Activated CD8-positive, alpha-beta memory T cell treated with anti-CD3 and anti-CD28 coated beads, Interleukin-2, amount 50 U/mL, for 24 hours (primary cell): Measurements from ENCODE around the gene SYNM.

Experiments
- DNase-seq: peaks from one replicate; pipeline ENCODE4 v3.0.0-alpha.2; 2020; ENCODE audit errors: extremely low read depth

Gene SYNM

GRCh38 chr15:99122831-99123712 lies 18.2 kb downstream of the SYNM start:
- no peak for DNase-seq

GRCh38 chr15:99123713-99124451 lies 19.0 kb downstream of the SYNM start:
- no peak for DNase-seq

GRCh38 chr15:99124641-99125040 lies 19.8 kb downstream of the SYNM start:
- no peak for DNase-seq

GRCh38 chr15:99125061-99125891 lies 20.4 kb downstream of the SYNM start:
- no peak for DNase-seq

GRCh38 chr15:99126131-99126588 lies 21.3 kb downstream of the SYNM start:
- no peak for DNase-seq

- no peak for DNase-seq
Observed at GRCh38 chr15:99126930-99127329, 22.1 kb downstream of the SYNM start.

- no peak for DNase-seq
Observed at GRCh38 chr15:99127773-99128172, 22.9 kb downstream of the SYNM start.

GRCh38 chr15:99128411-99128810 lies 23.5 kb downstream of the SYNM start:
- DNase-seq: no peak

GRCh38 chr15:99129644-99130043 lies 24.8 kb downstream of the SYNM start:
- DNase-seq: no peak

GRCh38 chr15:99130314-99130713 lies 25.4 kb downstream of the SYNM start:
- DNase-seq: no peak

GRCh38 chr15:99130765-99131440 lies 26.0 kb downstream of the SYNM start:
- no peak for DNase-seq

GRCh38 chr15:99131441-99132023 lies 26.7 kb downstream of the SYNM start:
- no peak for DNase-seq

- no peak for DNase-seq
Observed at GRCh38 chr15:99132122-99132521, 27.2 kb downstream of the SYNM start.

- no peak for DNase-seq
Observed at GRCh38 chr15:99132634-99133287, 27.9 kb downstream of the SYNM start.

- no peak for DNase-seq
Observed at GRCh38 chr15:99134317-99134821, 29.5 kb downstream of the SYNM start.

GRCh38 chr15:99135194-99135593 lies 30.3 kb downstream of the SYNM start:
- no peak for DNase-seq

- DNase-seq: no peak
Observed at GRCh38 chr15:99137111-99137546, 32.2 kb downstream of the SYNM start.

GRCh38 chr15:99137877-99138276 lies 33.0 kb downstream of the SYNM start:
- DNase-seq: no peak

GRCh38 chr15:99138491-99138982 lies 33.7 kb downstream of the SYNM start:
- no peak for DNase-seq

GRCh38 chr15:99139276-99139675 lies 34.4 kb downstream of the SYNM start:
- no peak for DNase-seq
